OCI-LY3 (cell line): ENCODE data around the gene FAF2.

Experiments
- EZH2phosphoT487 ChIP-seq: fragments of 200-600 bp; shearing (Covaris generic); IDR thresholded peaks from 2 replicates; pipeline ENCODE4 v1.6.1; 2018; ENCODE audit warnings: antibody characterized with exemption, mixed run types, low read depth
- TF ChIP-seq, protein P1 (sequence below): fragments of 200-600, 300-600 bp; sonication (generic); IDR thresholded peaks from 2 replicates; pipeline ENCODE4 v1.5.1; 2014; ENCODE audit warnings: antibody characterized with exemption, low read length, low read depth

DNA sequence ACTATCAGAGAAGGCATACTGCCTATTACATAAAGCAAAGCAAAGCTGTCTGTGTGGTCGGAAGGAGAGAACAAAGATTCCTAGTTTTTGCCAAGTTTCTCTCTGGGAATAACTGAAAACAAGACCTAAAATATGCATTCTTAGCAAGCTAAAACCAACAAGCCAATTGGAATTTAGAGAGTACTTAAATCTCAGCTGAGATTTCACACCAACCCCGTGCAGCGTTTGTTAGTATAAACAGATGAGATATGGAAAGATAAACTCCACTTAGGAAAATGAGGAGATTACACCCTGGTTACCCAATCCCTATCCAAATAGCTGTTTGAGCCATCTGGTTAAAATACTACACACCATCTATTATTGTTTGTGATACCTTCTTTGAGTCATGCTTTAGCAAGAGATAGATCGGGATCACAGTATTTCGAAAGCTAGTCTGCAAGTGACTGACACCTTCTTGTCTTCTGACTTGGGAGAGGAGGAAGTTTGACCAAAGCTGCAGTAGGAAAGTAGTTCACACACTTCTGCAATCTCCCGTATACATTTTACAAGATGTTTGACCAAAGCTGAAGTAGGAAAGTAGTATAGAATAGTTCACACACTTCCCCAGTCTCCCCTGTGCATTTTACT is 18.2 kb downstream of the FAF2 start:
- TF ChIP-seq, protein P1, sequence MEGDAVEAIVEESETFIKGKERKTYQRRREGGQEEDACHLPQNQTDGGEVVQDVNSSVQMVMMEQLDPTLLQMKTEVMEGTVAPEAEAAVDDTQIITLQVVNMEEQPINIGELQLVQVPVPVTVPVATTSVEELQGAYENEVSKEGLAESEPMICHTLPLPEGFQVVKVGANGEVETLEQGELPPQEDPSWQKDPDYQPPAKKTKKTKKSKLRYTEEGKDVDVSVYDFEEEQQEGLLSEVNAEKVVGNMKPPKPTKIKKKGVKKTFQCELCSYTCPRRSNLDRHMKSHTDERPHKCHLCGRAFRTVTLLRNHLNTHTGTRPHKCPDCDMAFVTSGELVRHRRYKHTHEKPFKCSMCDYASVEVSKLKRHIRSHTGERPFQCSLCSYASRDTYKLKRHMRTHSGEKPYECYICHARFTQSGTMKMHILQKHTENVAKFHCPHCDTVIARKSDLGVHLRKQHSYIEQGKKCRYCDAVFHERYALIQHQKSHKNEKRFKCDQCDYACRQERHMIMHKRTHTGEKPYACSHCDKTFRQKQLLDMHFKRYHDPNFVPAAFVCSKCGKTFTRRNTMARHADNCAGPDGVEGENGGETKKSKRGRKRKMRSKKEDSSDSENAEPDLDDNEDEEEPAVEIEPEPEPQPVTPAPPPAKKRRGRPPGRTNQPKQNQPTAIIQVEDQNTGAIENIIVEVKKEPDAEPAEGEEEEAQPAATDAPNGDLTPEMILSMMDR: no peak
- TF ChIP-seq EZH2phosphoT487: no peak
